GM21825 (cell line): ENCODE results near the gene TMEM260.
"Not testable (repeated sequence)": the region's sequence is repeated elsewhere in the genome, so short reads cannot be mapped to it uniquely, and the experiment has no call there.

Source experiments
- ATAC-seq: cut with Tn5 transposase; IDR thresholded peaks from one replicate; pipeline ENCODE4 v1.9.1; 2021; ENCODE audit warnings: mild to moderate bottlenecking, moderate library complexity; ENCODE audit not compliant: unreplicated experiment

The TMEM260 gene

GRCh38 chr14:56666716-56667115 is 87.1 kb downstream of the TMEM260 start:
- ATAC-seq = no peak

GRCh38 chr14:56667290-56667689 is 87.7 kb downstream of the TMEM260 start:
- ATAC-seq = not testable (repeated sequence)

- ATAC-seq = no peak
Measured at GRCh38 chr14:56676042-56676441, 96.4 kb downstream of the TMEM260 start.

GRCh38 chr14:56678838-56679237 is 99.2 kb downstream of the TMEM260 start:
- ATAC-seq = no peak

- ATAC-seq = no peak
Measured at GRCh38 chr14:56686416-56686815, 106.8 kb downstream of the TMEM260 start.

- no peak for ATAC-seq
Measured at GRCh38 chr14:56687123-56687522, 107.5 kb downstream of the TMEM260 start.

- ATAC-seq = no peak
Measured at GRCh38 chr14:56694609-56695008, 115.0 kb downstream of the TMEM260 start.

GRCh38 chr14:56695216-56695615 is 115.6 kb downstream of the TMEM260 start:
- not testable (repeated sequence) for ATAC-seq
